ENCODE data around the gene HOXA3. TPM values are rescaled to one million over a fixed set of nuclear protein-coding genes. Genes with fewer than 3 reads are reported as not detected.

The HOXA3 gene
- total and polyA plus RNA-seq, 2 of the 13 experiments (the other 11 are each of a cell fraction or from before 2014, with no cell fraction given): 2.9 to 4.6 TPM

DNA sequence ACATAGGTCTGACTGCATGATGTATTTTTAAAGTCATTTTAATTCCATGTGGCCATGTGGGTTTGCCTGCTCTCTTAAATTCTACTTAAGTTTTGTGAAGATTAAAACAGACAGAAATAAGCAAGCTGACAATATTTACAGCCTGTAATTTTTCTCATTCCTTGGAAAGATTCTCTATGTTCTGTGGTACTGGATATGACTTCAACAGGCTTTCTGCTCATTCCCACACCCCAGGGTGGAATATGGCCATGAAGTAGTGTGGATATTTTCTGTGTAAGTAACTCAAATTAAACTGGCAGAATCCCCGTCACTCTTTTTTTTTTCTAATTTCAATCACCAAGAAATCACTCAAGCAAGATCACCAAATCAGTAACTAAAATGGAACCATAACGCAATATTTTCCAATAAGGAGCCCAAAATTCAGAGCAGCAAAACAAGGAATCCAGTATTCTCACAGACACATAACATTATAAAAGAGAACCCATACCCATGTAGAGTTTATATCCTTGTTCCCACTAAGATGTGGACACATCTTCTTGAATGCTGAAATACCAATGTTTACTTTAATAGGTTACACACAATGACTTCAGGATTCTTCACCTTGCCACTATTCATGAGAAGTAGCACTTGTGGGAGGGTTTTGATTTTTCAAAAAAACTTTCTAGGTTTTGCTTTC is 14.6 kb downstream of the HOXA3 start:
- no TSS peak for BruUV-seq (replicated peaks)
- Histone ChIP-seq H3K4me2 (ENCODE audit: low read depth, low read length) (no peak overlapping the region), H3K36me3 (replicated peaks in 1 of 2; ENCODE audit: control insufficient read depth in 1 of 2, insufficient read depth in 2 of 2, low read length in 2 of 2) (no peaks in the 10 kb centered on the region), H3K9ac (ENCODE audit: insufficient read depth, low read depth, low read length) (no peak overlapping the region), H4K20me1 (ENCODE audit: insufficient read depth, low read length) (no peaks in the 10 kb centered on the region), H3K79me2 (ENCODE audit: insufficient read depth, low read length) (no peaks in the 10 kb centered on the region), H3K4me1 (ENCODE audit: insufficient read depth, low read length) (peaks cover 52% of the 10 kb centered on the region), H3K27me3 (ENCODE audit: control insufficient read depth in 1 of 2, insufficient read depth in 2 of 2, low read length in 2 of 2) (no peaks in the 10 kb centered on the region), H3K27ac (ENCODE audit: extremely low read length, insufficient read depth, low read length) (no peak overlapping the region), H3K9me3 (ENCODE audit: low read length) (no peaks in the 10 kb centered on the region), H3K4me3 (replicated peaks in 1 of 3; ENCODE audit: insufficient read depth in 1 of 3, low read depth in 2 of 3, low read length in 3 of 3) (no peak overlapping the region), H2AFZ (ENCODE audit: low read length) (no peak overlapping the region)
- no peak for TF ChIP-seq KDM3A (CRISPR knock-in tag; IDR thresholded peaks at IDR 0.05; ENCODE audit: low read depth)
- TF ChIP-seq ZNF639 (CRISPR knock-in tag; conservative IDR thresholded peaks at IDR 0.05): no peak
- no peak for TF ChIP-seq BCLAF1 (IDR thresholded peaks at IDR 0.05)
- no peak for TF ChIP-seq RARA (CRISPR knock-in tag; IDR thresholded peaks at IDR 0.05)
- no peak for TF ChIP-seq DBP (CRISPR knock-in tag; IDR thresholded peaks at IDR 0.05; ENCODE audit: not compliant biosample characterization)
- no peak for TF ChIP-seq ZNF3 (CRISPR knock-in tag; IDR thresholded peaks at IDR 0.05)
- no peak for TF ChIP-seq SOX6 (IDR thresholded peaks at IDR 0.05)
- TF ChIP-seq SOX6 (CRISPR knock-in tag; IDR thresholded peaks at IDR 0.05): no peak
- ATAC-seq (no peak), FAIRE-seq (no peak), DNase-seq (ENCODE audit: low spot score) (no peak)
- CTCF ChIA-PET (ENCODE audit: low intra/inter-chr PET ratio, low total read pairs): no interaction called here
- POLR2A ChIA-PET: interaction anchor here (0.7 kb wide), 1 partner anchor 723 kb away, joined by 3 read pairs; no protein-coding TSS in a partner anchor
- in situ Hi-C loops (cut with HindIII; ENCODE audit: extremely low pct_ligation_motif_present, low pct_unique_long_range_greater_than_20kb) (no loop called here), intact Hi-C loops (cut with micrococcal nuclease; ENCODE audit: unreplicated experiment) (no loop called here)
- 90% methylated on average over 2 of the region's 2 CpGs for WGBS (ENCODE audit: low lambda C conversion rate)

All from HepG2 (cell line).